Measurements from ENCODE around the gene CCBE1. TPM values are rescaled to one million over a fixed set of nuclear protein-coding genes. Genes with fewer than 3 reads are reported as not detected.

The CCBE1 gene
- polyA plus RNA-seq, 5 donors: 75.0 to 105 (median 79.2) TPM

- peak in 1 of 2 donors; percentile 45 for DNase-seq
Measured at GRCh38 chr18:59460072-59460420, 237.2 kb downstream of the CCBE1 start.

GRCh38 chr18:59459369-59460071 is 237.7 kb downstream of the CCBE1 start:
- peak; percentile 28 to 42 for DNase-seq

GRCh38 chr18:59458575-59458974 is 238.6 kb downstream of the CCBE1 start:
- DNase-seq: no peak

GRCh38 chr18:59456657-59457056 is 240.6 kb downstream of the CCBE1 start:
- DNase-seq: no peak

- peak; percentile 26 to 44 for DNase-seq
Measured at GRCh38 chr18:59455728-59456276, 241.4 kb downstream of the CCBE1 start.

GRCh38 chr18:59454909-59455727 is 242.1 kb downstream of the CCBE1 start:
- DNase-seq: peak; percentile 20 to 29

GRCh38 chr18:59453468-59453961 is 243.7 kb downstream of the CCBE1 start:
- DNase-seq: no peak

- no peak for DNase-seq
Measured at GRCh38 chr18:59451963-59452362, 245.3 kb downstream of the CCBE1 start.

- no peak for DNase-seq
Measured at GRCh38 chr18:59451073-59451472, 246.2 kb downstream of the CCBE1 start.

GRCh38 chr18:59448546-59448945 is 248.7 kb downstream of the CCBE1 start:
- DNase-seq: no peak

- DNase-seq: no peak
Measured at GRCh38 chr18:59446012-59446411, 251.2 kb downstream of the CCBE1 start.

- DNase-seq: no peak
Measured at GRCh38 chr18:59437851-59438569, 259.2 kb downstream of the CCBE1 start.

GRCh38 chr18:59432803-59433597 is 264.2 kb downstream of the CCBE1 start:
- no peak for DNase-seq

- DNase-seq: no peak
Measured at GRCh38 chr18:59431131-59431530, 266.1 kb downstream of the CCBE1 start.

- no peak for DNase-seq
Measured at GRCh38 chr18:59429608-59430007, 267.6 kb downstream of the CCBE1 start.

GRCh38 chr18:59428018-59428417 is 269.2 kb downstream of the CCBE1 start:
- no peak for DNase-seq

GRCh38 chr18:59426855-59427254 is 270.4 kb downstream of the CCBE1 start:
- DNase-seq: no peak

- no peak for DNase-seq
Measured at GRCh38 chr18:59423259-59423658, 274.0 kb downstream of the CCBE1 start.

GRCh38 chr18:59420244-59420643 is 277.0 kb downstream of the CCBE1 start:
- DNase-seq: no peak

GRCh38 chr18:59419386-59419785 is 277.8 kb downstream of the CCBE1 start:
- DNase-seq: peak in 1 of 2 donors; percentile 23

- no peak for DNase-seq
Measured at GRCh38 chr18:59416818-59417217, 280.4 kb downstream of the CCBE1 start.

Measured in right lung (tissue), 5 donors.